ENCODE data around the gene KLK7.

KLK7 gene

DNA sequence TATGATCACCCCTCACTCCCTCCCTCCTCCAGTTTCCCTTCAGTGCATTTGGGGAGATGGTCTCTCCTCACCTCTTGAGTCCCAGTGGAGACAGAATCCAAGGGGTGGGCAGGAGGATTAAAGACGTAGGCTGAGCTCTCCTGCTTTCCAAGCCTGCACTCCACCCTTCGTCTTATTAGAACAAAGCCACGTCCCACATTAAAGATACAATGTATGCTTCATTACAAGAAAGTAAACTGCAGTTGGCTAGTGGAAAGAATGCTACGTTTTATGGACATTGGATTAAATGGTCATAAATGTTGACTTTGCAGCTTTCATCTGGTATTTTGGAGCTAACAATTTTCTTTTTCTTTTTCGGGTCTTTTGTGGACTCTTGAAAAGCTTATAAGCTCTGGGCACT, 44.2 kb upstream of the KLK7 start:
- TF ChIP-seq, protein P1, sequence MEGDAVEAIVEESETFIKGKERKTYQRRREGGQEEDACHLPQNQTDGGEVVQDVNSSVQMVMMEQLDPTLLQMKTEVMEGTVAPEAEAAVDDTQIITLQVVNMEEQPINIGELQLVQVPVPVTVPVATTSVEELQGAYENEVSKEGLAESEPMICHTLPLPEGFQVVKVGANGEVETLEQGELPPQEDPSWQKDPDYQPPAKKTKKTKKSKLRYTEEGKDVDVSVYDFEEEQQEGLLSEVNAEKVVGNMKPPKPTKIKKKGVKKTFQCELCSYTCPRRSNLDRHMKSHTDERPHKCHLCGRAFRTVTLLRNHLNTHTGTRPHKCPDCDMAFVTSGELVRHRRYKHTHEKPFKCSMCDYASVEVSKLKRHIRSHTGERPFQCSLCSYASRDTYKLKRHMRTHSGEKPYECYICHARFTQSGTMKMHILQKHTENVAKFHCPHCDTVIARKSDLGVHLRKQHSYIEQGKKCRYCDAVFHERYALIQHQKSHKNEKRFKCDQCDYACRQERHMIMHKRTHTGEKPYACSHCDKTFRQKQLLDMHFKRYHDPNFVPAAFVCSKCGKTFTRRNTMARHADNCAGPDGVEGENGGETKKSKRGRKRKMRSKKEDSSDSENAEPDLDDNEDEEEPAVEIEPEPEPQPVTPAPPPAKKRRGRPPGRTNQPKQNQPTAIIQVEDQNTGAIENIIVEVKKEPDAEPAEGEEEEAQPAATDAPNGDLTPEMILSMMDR (IDR thresholded peaks at IDR 0.05) = no peak
- H3K36me3 ChIP-seq = no peaks in the 10 kb centered on the region
- peaks cover 58% of the 10 kb centered on the region for H3K27me3 ChIP-seq
- no peaks in the 10 kb centered on the region for H3K9me3 ChIP-seq
- no peak overlapping the region for H3K4me3 ChIP-seq (ENCODE audit: low read depth in 1 of 2, low read length in 1 of 2)
- no peak overlapping the region for H3K27ac ChIP-seq
- H3K4me1 ChIP-seq (ENCODE audit: control insufficient read depth in 1 of 2, insufficient read depth in 1 of 2, low read depth in 1 of 2, low read length in 1 of 2) = no peaks in the 10 kb centered on the region

DNA sequence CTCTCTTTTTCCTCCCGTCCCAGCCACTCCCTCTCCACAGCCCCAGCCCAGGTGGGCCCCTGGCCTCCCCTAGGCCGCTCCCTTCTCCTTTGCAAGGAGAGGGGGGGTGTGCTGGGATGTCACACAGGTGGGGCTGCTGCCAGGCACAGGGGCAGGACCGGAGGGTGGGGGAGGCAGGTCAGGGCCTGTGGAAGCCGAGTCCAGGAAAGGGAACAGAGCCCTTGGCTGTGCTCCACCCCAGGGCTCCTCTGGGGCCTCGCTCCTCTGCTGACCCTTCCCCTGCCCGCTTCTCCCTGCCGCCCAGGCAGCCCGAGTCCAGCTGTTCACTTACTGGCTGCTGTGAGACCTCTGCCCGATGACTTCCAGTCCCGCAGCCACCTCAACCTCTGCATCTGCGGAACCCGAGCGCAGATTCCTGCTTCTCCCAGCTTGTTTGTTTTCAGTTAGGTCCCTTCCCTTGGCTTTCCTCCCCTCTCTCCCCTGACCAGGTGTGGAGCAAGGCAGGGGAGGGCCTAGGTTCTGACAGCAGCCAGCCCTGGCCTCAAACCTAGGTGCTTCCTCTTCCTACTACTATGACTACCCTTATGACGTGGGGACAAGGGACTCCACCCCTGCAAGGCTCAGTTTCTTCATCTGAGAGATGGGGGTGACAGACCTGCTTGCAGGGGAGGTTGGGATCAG, 43.5 kb upstream of the KLK7 start:
- Histone ChIP-seq H3K36me3 (no peaks in the 10 kb centered on the region), H3K27me3 (peaks cover 64% of the 10 kb centered on the region), H3K4me1 (ENCODE audit: control insufficient read depth in 1 of 2, insufficient read depth in 1 of 2, low read depth in 1 of 2, low read length in 1 of 2) (no peaks in the 10 kb centered on the region), H3K27ac (no peak overlapping the region), H3K4me3 (ENCODE audit: low read depth in 1 of 2, low read length in 1 of 2) (no peak overlapping the region), H3K9me3 (no peaks in the 10 kb centered on the region)
- TF ChIP-seq, protein P1 (IDR thresholded peaks at IDR 0.05) = no peak

DNA sequence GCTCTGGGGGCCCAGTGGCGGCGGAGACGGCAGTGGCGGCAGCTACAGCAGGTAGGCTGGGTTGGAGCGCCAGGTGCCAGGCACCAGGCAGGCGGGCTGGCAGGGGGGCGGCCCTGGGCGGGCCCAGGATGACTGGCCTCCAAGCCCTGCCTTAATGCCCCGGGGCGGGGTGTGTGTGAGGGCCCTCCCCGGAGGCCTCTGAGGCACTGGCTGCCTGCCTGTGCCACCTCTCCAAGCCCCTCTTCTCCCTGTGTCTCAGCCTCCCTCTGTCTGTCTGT, 42.8 kb upstream of the KLK7 start, which contains the start of gene KLK11:
Gene KLK11 (minus strand): TSS at position 63 of the 278 bp plus-strand sequence. CDS start 985 bp downstream, outside the sequence.
- Histone ChIP-seq H3K4me1 (ENCODE audit: control insufficient read depth in 1 of 2, insufficient read depth in 1 of 2, low read depth in 1 of 2, low read length in 1 of 2) (no peaks in the 10 kb centered on the region), H3K4me3 (ENCODE audit: low read depth in 1 of 2, low read length in 1 of 2) (no peak within 1 kb of the TSS), H3K9me3 (no peaks in the 10 kb centered on the region), H3K27ac (no peak within 1 kb of the TSS), H3K27me3 (peaks cover 72% of the 10 kb centered on the region), H3K36me3 (no peaks in the 10 kb centered on the region)
- TF ChIP-seq, protein P1 (IDR thresholded peaks at IDR 0.05) = no peak

DNA sequence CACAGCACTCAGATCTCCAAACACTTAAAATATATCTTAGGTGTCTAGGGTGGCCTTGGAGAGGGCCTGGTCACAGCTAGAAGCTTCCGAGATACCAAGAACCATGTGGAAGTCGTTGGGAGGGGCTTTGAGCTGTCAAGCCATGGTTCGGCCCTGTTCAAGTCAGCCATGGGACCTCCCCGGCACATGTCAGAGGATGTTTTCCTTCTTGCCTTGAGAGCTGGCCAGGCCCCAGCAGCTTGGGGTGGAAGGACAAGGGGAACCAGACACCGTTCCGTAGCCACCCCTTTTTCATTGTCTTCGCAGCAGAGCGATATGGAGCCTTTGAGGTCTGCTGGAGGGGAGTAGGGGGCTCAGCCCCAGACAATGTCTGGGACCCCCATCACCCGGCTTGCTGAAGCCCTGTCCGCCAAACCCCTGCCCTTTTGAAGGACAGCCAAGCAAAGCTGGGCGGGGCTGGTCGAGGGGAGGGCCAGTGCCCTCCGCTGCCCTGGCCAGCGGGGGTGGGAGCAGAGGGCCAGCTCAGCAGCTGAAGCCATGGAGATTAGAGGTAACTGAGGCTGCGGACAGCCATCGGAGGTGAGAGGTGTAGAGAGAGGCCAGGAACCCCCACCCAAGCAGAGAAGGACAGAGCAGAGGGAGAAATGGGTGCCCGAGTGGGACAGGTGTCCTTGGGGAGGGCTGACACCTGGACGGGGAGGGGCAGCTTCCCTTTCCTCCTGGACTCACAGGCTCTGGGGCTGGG, 42.3 kb upstream of the KLK7 start:
- Histone ChIP-seq H3K9me3 (no peaks in the 10 kb centered on the region), H3K27ac (no peak overlapping the region), H3K36me3 (no peaks in the 10 kb centered on the region), H3K4me3 (ENCODE audit: low read depth in 1 of 2, low read length in 1 of 2) (no peak overlapping the region), H3K27me3 (peaks cover 77% of the 10 kb centered on the region), H3K4me1 (ENCODE audit: control insufficient read depth in 1 of 2, insufficient read depth in 1 of 2, low read depth in 1 of 2, low read length in 1 of 2) (no peaks in the 10 kb centered on the region)
- TF ChIP-seq, protein P1 (IDR thresholded peaks at IDR 0.05) = no peak

DNA sequence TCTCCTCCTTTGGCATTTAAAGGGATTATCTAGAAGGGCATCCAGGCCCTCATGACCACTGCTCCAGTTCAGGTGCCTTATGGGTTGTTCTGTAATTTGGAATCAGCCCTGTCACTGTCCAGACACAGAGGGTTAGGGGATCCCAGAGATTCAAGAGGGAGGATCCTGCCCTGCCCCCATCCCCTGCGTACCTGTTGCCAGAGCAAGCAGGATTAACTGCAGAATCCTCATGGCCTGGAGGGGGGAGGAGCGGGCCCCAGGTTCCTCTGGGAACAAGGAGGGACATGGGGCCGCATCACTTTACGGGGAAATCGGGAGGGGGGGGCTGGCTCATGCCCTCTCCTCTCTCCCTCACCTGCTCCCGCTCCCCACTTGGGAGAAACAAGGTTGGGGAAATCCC, 41.7 kb upstream of the KLK7 start:
- Histone ChIP-seq H3K36me3 (no peaks in the 10 kb centered on the region), H3K4me1 (ENCODE audit: control insufficient read depth in 1 of 2, insufficient read depth in 1 of 2, low read depth in 1 of 2, low read length in 1 of 2) (no peaks in the 10 kb centered on the region), H3K4me3 (ENCODE audit: low read depth in 1 of 2, low read length in 1 of 2) (no peak overlapping the region), H3K9me3 (no peaks in the 10 kb centered on the region), H3K27ac (no peak overlapping the region), H3K27me3 (peaks cover 82% of the 10 kb centered on the region)
- TF ChIP-seq, protein P1 (IDR thresholded peaks at IDR 0.05) = no peak
